ENCODE results near the gene DEF6. TPM values are rescaled to one million over a fixed set of nuclear protein-coding genes. Genes with fewer than 3 reads are reported as not detected.

The DEF6 gene
- total RNA-seq, 1 experiment from 2014 or later, result 11.3 TPM

DNA sequence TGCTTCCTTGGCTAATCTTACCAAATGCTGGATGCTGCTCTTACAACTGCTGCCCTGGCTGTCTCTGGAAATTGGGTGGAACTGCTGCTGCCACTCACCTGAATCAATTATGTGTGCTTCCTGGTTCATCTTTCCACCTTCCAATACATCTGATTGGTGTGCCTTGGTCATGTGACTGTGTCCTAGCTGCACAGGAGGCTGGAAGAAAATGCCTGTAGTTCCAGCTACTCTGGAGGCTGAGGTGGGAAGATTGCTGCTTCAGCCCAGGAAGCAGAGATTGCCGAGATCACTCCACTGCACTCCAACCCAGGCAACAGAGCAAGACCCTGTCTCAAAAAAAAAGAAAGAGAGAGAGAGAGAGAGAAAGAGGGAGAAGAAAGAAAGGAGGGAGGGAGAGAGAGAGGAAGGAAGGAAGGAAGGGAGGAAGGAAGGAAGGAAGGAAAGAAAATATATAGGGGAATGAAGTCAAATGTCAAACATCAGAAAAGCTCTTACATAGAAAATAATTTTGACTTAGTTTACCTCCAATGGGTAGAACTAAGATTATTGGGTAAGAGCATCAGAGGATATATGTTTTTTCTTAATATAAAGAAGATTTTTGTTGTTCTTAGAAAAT lies 30.6 kb downstream of the DEF6 start:
- H3K4me3 Mint-ChIP-seq, result no peak overlapping the region
- TF ChIP-seq, protein P1, sequence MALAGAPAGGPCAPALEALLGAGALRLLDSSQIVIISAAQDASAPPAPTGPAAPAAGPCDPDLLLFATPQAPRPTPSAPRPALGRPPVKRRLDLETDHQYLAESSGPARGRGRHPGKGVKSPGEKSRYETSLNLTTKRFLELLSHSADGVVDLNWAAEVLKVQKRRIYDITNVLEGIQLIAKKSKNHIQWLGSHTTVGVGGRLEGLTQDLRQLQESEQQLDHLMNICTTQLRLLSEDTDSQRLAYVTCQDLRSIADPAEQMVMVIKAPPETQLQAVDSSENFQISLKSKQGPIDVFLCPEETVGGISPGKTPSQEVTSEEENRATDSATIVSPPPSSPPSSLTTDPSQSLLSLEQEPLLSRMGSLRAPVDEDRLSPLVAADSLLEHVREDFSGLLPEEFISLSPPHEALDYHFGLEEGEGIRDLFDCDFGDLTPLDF (CRISPR knock-in tag; IDR thresholded peaks at IDR 0.05), result no peak
- peak; percentile 70 for TF ChIP-seq NFYB (CRISPR knock-in tag; conservative IDR thresholded peaks at IDR 0.05; ENCODE audit: low read depth)
- TF ChIP-seq AR (CRISPR knock-in tag; IDR thresholded peaks at IDR 0.05), result no peak
- TF ChIP-seq FOXP4 (CRISPR knock-in tag; IDR thresholded peaks at IDR 0.05), result no peak
- no peak for TF ChIP-seq SP1 (CRISPR knock-in tag; conservative IDR thresholded peaks at IDR 0.05)
- no peak for TF ChIP-seq EMX1 (CRISPR knock-in tag; IDR thresholded peaks at IDR 0.05)
- TF ChIP-seq, protein P2, sequence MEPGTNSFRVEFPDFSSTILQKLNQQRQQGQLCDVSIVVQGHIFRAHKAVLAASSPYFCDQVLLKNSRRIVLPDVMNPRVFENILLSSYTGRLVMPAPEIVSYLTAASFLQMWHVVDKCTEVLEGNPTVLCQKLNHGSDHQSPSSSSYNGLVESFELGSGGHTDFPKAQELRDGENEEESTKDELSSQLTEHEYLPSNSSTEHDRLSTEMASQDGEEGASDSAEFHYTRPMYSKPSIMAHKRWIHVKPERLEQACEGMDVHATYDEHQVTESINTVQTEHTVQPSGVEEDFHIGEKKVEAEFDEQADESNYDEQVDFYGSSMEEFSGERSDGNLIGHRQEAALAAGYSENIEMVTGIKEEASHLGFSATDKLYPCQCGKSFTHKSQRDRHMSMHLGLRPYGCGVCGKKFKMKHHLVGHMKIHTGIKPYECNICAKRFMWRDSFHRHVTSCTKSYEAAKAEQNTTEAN (CRISPR knock-in tag; IDR thresholded peaks at IDR 0.05), result no peak
- no peak for TF ChIP-seq ZNF416 (CRISPR knock-in tag; IDR thresholded peaks at IDR 0.05)
- TF ChIP-seq JAZF1 (CRISPR knock-in tag; IDR thresholded peaks at IDR 0.05), result no peak
- TF ChIP-seq ELF4 (CRISPR knock-in tag; IDR thresholded peaks at IDR 0.05; ENCODE audit: low read depth), result no peak
- peak; percentile 56 for TF ChIP-seq USF1 (CRISPR knock-in tag; IDR thresholded peaks at IDR 0.05)
- TF ChIP-seq ZNF317 (CRISPR knock-in tag; IDR thresholded peaks at IDR 0.05; ENCODE audit: borderline replicate concordance, low read depth), result no peak
- no peak for TF ChIP-seq ZNF671 (CRISPR knock-in tag; IDR thresholded peaks at IDR 0.05)
- TF ChIP-seq NR2C2 (CRISPR knock-in tag; IDR thresholded peaks at IDR 0.05), result no peak
- TF ChIP-seq, protein P3, sequence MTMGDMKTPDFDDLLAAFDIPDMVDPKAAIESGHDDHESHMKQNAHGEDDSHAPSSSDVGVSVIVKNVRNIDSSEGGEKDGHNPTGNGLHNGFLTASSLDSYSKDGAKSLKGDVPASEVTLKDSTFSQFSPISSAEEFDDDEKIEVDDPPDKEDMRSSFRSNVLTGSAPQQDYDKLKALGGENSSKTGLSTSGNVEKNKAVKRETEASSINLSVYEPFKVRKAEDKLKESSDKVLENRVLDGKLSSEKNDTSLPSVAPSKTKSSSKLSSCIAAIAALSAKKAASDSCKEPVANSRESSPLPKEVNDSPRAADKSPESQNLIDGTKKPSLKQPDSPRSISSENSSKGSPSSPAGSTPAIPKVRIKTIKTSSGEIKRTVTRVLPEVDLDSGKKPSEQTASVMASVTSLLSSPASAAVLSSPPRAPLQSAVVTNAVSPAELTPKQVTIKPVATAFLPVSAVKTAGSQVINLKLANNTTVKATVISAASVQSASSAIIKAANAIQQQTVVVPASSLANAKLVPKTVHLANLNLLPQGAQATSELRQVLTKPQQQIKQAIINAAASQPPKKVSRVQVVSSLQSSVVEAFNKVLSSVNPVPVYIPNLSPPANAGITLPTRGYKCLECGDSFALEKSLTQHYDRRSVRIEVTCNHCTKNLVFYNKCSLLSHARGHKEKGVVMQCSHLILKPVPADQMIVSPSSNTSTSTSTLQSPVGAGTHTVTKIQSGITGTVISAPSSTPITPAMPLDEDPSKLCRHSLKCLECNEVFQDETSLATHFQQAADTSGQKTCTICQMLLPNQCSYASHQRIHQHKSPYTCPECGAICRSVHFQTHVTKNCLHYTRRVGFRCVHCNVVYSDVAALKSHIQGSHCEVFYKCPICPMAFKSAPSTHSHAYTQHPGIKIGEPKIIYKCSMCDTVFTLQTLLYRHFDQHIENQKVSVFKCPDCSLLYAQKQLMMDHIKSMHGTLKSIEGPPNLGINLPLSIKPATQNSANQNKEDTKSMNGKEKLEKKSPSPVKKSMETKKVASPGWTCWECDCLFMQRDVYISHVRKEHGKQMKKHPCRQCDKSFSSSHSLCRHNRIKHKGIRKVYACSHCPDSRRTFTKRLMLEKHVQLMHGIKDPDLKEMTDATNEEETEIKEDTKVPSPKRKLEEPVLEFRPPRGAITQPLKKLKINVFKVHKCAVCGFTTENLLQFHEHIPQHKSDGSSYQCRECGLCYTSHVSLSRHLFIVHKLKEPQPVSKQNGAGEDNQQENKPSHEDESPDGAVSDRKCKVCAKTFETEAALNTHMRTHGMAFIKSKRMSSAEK (CRISPR knock-in tag; IDR thresholded peaks at IDR 0.05; ENCODE audit: borderline replicate concordance), result no peak
- TF ChIP-seq ARID4B (CRISPR knock-in tag; IDR thresholded peaks at IDR 0.05; ENCODE audit: borderline replicate concordance), result no peak
- TF ChIP-seq MXD4 (CRISPR knock-in tag; IDR thresholded peaks at IDR 0.05; ENCODE audit: borderline replicate concordance), result no peak
- TF ChIP-seq, protein P4, sequence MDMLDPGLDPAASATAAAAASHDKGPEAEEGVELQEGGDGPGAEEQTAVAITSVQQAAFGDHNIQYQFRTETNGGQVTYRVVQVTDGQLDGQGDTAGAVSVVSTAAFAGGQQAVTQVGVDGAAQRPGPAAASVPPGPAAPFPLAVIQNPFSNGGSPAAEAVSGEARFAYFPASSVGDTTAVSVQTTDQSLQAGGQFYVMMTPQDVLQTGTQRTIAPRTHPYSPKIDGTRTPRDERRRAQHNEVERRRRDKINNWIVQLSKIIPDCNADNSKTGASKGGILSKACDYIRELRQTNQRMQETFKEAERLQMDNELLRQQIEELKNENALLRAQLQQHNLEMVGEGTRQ (CRISPR knock-in tag; IDR thresholded peaks at IDR 0.05), result peak; percentile 76

More for the DNA sequence above, 30.6 kb downstream of the DEF6 start:
- ChIA-PET CTCF (interaction anchor here (0.6 to 3.0 kb wide), 16 partner anchors 8 to 651 kb away, joined by 3 to 19 read pairs (median 5); partner anchors contain the start of genes DEF6, PPARD and RPL10A), POLR2A (interaction anchor here (1.7 kb wide), 1 partner anchor 10 kb away, joined by 6 read pairs; no protein-coding TSS in a partner anchor)
- H3K27ac Mint-ChIP-seq, result no peak overlapping the region
- peaks cover 3% of the 10 kb centered on the region for H3K36me3 Mint-ChIP-seq
- H3K9me3 Mint-ChIP-seq, result peaks cover 11% of the 10 kb centered on the region
- ATAC-seq (no peak), DNase-seq (ENCODE audit: low spot score) (no peak)
- H3K27me3 Mint-ChIP-seq (ENCODE audit: low read depth), result peaks cover 5% of the 10 kb centered on the region; the same call in 1 of the 2 replicates
- H3K4me1 Mint-ChIP-seq, result peaks cover 6% of the 10 kb centered on the region
